GM23338 (cell line): ENCODE results near the gene LRRC18. TPM values are rescaled to one million over a fixed set of nuclear protein-coding genes. Genes with fewer than 3 reads are reported as not detected.

Experiments
- ATAC-seq: fragments of 200-7000 bp; cut with Tn5 transposase; 3 replicates; pipeline ENCODE4 v1.9.1; 2020
- DNase-seq: peaks from one replicate; pipeline ENCODE4 v3.0.0-alpha.2; 2015; ENCODE audit warnings: low spot score
- H2AFZ ChIP-seq: fragments of 200-600 bp; sonication (generic); 2 replicates; pipeline ENCODE4 v1.8.0; 2016; ENCODE audit warnings: antibody characterized with exemption, mild to moderate bottlenecking, moderate library complexity
- H3F3A ChIP-seq: fragments of 200-600 bp; sonication (generic); replicated peaks from 2 replicates; pipeline ENCODE4 v1.8.0; 2017; ENCODE audit warnings: antibody characterized with exemption, mixed run types, low read depth
- H3K27ac ChIP-seq: fragments of 200-600 bp; sonication (generic); 2 replicates; pipeline ENCODE4 v1.6.1; 2016; ENCODE audit warnings: low read depth
- H3K27me3 ChIP-seq: fragments of 200-600 bp; sonication (generic); 2 replicates; pipeline ENCODE4 v1.8.0; 2016; ENCODE audit warnings: mild to moderate bottlenecking, mixed run types, moderate library complexity; ENCODE audit not compliant: insufficient read depth
- H3K36me3 ChIP-seq: fragments of 200-600 bp; sonication (generic); 2 replicates; pipeline ENCODE4 v1.8.0; 2016; ENCODE audit warnings: mild to moderate bottlenecking; ENCODE audit not compliant: insufficient read depth
- H3K4me1 ChIP-seq: fragments of 200-600 bp; sonication (generic); 2 replicates; pipeline ENCODE4 v1.8.0; 2016; ENCODE audit warnings: mild to moderate bottlenecking, moderate library complexity; ENCODE audit not compliant: insufficient read depth
- H3K4me2 ChIP-seq: fragments of 200-600 bp; sonication (generic); 2 replicates; pipeline ENCODE4 v1.7.1; 2017; ENCODE audit warnings: mixed run types
- H3K4me3 ChIP-seq: fragments of 200-600 bp; sonication (generic); 2 replicates; pipeline ENCODE4 v1.6.1; 2016; ENCODE audit warnings: mixed run types
- H3K79me2 ChIP-seq: fragments of 200-600 bp; sonication (generic); replicated peaks from 2 replicates; pipeline ENCODE4 v1.8.0; 2017; ENCODE audit warnings: mild to moderate bottlenecking; ENCODE audit not compliant: insufficient read depth
- H3K9me2 ChIP-seq: fragments of 200-600 bp; sonication (generic); 2 replicates; pipeline ENCODE4 v1.8.0; 2017; ENCODE audit not compliant: insufficient read depth
- H4K20me1 ChIP-seq: fragments of 200-600 bp; sonication (generic); replicated peaks from 2 replicates; pipeline ENCODE4 v1.8.0; 2017; ENCODE audit warnings: mild to moderate bottlenecking; ENCODE audit not compliant: insufficient read depth
- H3K27ac Mint-ChIP-seq: 2 replicates; pipeline ENCODE4 v1.8.0; 2020; ENCODE audit warnings: inconsistent platforms, mild to moderate bottlenecking, moderate library complexity, mixed read lengths
- H3K27me3 Mint-ChIP-seq: 3 replicates; pipeline ENCODE4 v1.8.0; 2022; ENCODE audit warnings: low read depth, mild to moderate bottlenecking, moderate library complexity, mixed read lengths, inconsistent platforms; ENCODE audit not compliant: insufficient read depth, poor library complexity
- H3K36me3 Mint-ChIP-seq: 3 replicates; pipeline ENCODE4 v1.8.0; 2021; ENCODE audit warnings: low read depth, mild to moderate bottlenecking, inconsistent platforms, moderate library complexity, mixed read lengths
- H3K4me1 Mint-ChIP-seq: 3 replicates; pipeline ENCODE4 v1.8.0; 2020; ENCODE audit warnings: mild to moderate bottlenecking, inconsistent platforms, mixed read lengths
- H3K4me3 Mint-ChIP-seq: 3 replicates; pipeline ENCODE4 v1.8.0; 2021; ENCODE audit warnings: moderate library complexity, mild to moderate bottlenecking, inconsistent platforms, mixed read lengths
- H3K9me3 Mint-ChIP-seq: 3 replicates; pipeline ENCODE4 v1.8.0; 2020; ENCODE audit warnings: moderate library complexity, mild to moderate bottlenecking, inconsistent platforms, mixed read lengths
- CREB1 ChIP-seq: fragments of 250-450 bp; sonication (Bioruptor Pico); IDR thresholded peaks from 2 replicates; pipeline ENCODE4 v1.5.0; 2020; ENCODE audit warnings: low read depth, mild to moderate bottlenecking, moderate library complexity
- EZH2 ChIP-seq: fragments of 200-600 bp; sonication (generic); IDR thresholded peaks from one replicate; pipeline ENCODE4 v1.8.0; 2017; ENCODE audit warnings: antibody characterized with exemption, mild to moderate bottlenecking, low read depth; ENCODE audit not compliant: unreplicated experiment
- POLR2AphosphoS5 ChIP-seq: IDR thresholded peaks from 2 replicates; pipeline ENCODE4 v1.6.1; 2016; ENCODE audit warnings: antibody characterized with exemption, low read depth
- REST ChIP-seq: IDR thresholded peaks from one replicate; pipeline ENCODE4 v1.6.1; 2018; ENCODE audit warnings: antibody characterized with exemption; ENCODE audit not compliant: unreplicated experiment
- polyA plus RNA-seq: library from polyadenylated mRNA; unstranded; fragments of >200 nt; fragmentation: Nextera tagmentation; extraction: Ambion mirVana; gene quantifications from 2 replicates; pipeline ENCODE4 v1.2.1, GENCODE V29; 2016
- total RNA-seq: library from RNA; depleted of rRNA; stranded (reverse); fragments of >200 nt; shearing (Covaris generic); gene quantifications from 2 replicates; pipeline ENCODE4 v1.2.3, GENCODE V29; 2014

Gene LRRC18
- total and polyA plus RNA-seq, 2 experiments from 2014 or later: not detected

DNA sequence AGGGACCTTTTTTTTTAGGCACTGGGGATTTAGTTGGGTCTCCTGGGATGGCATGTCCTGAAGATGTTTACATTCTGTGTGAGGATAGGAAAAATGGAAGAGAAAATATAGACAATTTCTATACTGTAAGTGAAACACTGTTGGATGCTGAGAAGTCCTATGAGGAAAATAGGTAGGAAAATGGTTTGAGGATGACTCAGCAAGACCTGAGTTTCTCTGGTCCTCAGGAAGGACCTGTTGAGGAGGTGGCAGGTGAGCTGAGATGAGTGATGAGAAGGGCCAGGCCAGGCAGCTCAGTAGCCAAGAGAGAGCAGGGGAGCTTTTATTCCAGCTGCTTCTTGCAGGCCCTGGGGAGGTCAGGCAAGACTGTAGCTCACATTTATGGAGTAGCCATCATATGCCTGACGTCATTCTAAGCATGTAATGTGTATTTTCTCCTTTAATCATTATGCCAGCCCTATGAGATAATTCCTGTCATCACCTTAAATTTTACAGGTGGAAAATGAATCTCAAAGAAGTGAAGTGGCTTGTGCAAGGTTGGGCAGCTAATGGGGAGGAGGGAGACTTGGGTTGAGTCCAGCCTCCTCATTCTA, 19.1 kb upstream of the LRRC18 start:
- H3K27me3 Mint-ChIP-seq: peaks cover 4% of the 10 kb centered on the region
- Histone ChIP-seq H3F3A (no peaks in the 10 kb centered on the region), H3K27me3 (no peaks in the 10 kb centered on the region), H3K4me1 (no peaks in the 10 kb centered on the region), H3K79me2 (no peaks in the 10 kb centered on the region), H3K9me2 (peaks cover 6% of the 10 kb centered on the region; the same call in 1 of the 2 replicates), H2AFZ (no peak overlapping the region), H3K36me3 (no peaks in the 10 kb centered on the region), H3K4me2 (no peak overlapping the region), H3K4me3 (no peak overlapping the region), H4K20me1 (no peaks in the 10 kb centered on the region), H3K27ac (no peak overlapping the region)
- H3K9me3 Mint-ChIP-seq: peaks cover 5% of the 10 kb centered on the region; the same call in 2 of the 3 replicates
- no peaks in the 10 kb centered on the region; the same call in 2 of the 3 replicates for H3K4me1 Mint-ChIP-seq
- H3K4me3 Mint-ChIP-seq: no peak overlapping the region
- TF ChIP-seq REST: no peak
- TF ChIP-seq EZH2: no peak
- no peak for TF ChIP-seq CREB1 (CRISPR knock-in tag)
- TF ChIP-seq POLR2AphosphoS5: no peak
- DNase-seq (no peak), ATAC-seq (no peak)
- no peak overlapping the region for H3K27ac Mint-ChIP-seq
- H3K36me3 Mint-ChIP-seq: no peaks in the 10 kb centered on the region; the same call in 2 of the 3 replicates

- no peak overlapping the region for H3K27ac Mint-ChIP-seq
- peaks cover 6% of the 10 kb centered on the region; the same call in 1 of the 2 replicates for H3K9me2 ChIP-seq
- DNase-seq: no peak
Measured at GRCh38 chr10:48957361-48958151, 17.9 kb upstream of the LRRC18 start.

More at GRCh38 chr10:48957361-48958151, 17.9 kb upstream of the LRRC18 start:
- Histone ChIP-seq H4K20me1 (no peaks in the 10 kb centered on the region), H3F3A (no peaks in the 10 kb centered on the region), H3K4me3 (no peak overlapping the region), H3K4me2 (no peak overlapping the region), H3K4me1 (no peaks in the 10 kb centered on the region), H3K27me3 (no peaks in the 10 kb centered on the region), H2AFZ (no peak overlapping the region), H3K27ac (no peak overlapping the region), H3K79me2 (no peaks in the 10 kb centered on the region), H3K36me3 (no peaks in the 10 kb centered on the region)
- no peak for ATAC-seq
- H3K4me1 Mint-ChIP-seq: no peaks in the 10 kb centered on the region; the same call in 2 of the 3 replicates
- peaks cover 4% of the 10 kb centered on the region for H3K27me3 Mint-ChIP-seq
- no peak overlapping the region for H3K4me3 Mint-ChIP-seq
- TF ChIP-seq EZH2: no peak
- peaks cover 5% of the 10 kb centered on the region; the same call in 2 of the 3 replicates for H3K9me3 Mint-ChIP-seq
- no peaks in the 10 kb centered on the region; the same call in 2 of the 3 replicates for H3K36me3 Mint-ChIP-seq
